Thyroid gland (tissue), 4 donors: ENCODE results near the gene SAPCD1. TPM values are rescaled to one million over a fixed set of nuclear protein-coding genes. Genes with fewer than 3 reads are reported as not detected.
"Not testable (repeated sequence)": the region's sequence is repeated elsewhere in the genome, so short reads cannot be mapped to it uniquely, and the experiment has no call there.

Experiments
- DNase-seq, 2 donors: peaks; one replicate each; pipeline ENCODE4 v3.0.0-alpha.2; 2019
- H3K27ac ChIP-seq, 3 donors: fragments of 200-600 bp; sonication (generic); 1 replicate in 2 of 3; 2 replicates in 1 of 3; pipeline ENCODE4 v1.5.1; 2016 to 2019; ENCODE audit warnings: mild to moderate bottlenecking in 1 of 3, moderate library complexity in 1 of 3
- H3K27me3 ChIP-seq: fragments of 200-600 bp; sonication (generic); one replicate; pipeline ENCODE4 v1.5.1; 2019
- H3K36me3 ChIP-seq, 2 donors: fragments of 200-600 bp; sonication (generic); one replicate each; pipeline ENCODE4 v1.5.1; 2016 to 2019
- H3K4me1 ChIP-seq, 2 donors: fragments of 200-600 bp; sonication (generic); one replicate each; pipeline ENCODE4 v1.5.1; 2017 to 2019
- H3K4me3 ChIP-seq, 3 donors: fragments of 200-600 bp; sonication (generic); replicated peaks in 1 of 3; 1 replicate in 2 of 3; 2 replicates in 1 of 3; pipeline ENCODE4 v1.5.1; 2016; ENCODE audit warnings: mild to moderate bottlenecking in 1 of 3
- H3K9me3 ChIP-seq: fragments of 200-600 bp; sonication (generic); one replicate; pipeline ENCODE4 v1.5.1; 2017
- CTCF ChIP-seq, 6 experiments: fragments of 200-600 bp in 3 of 6; fragments of 450-650 bp in 3 of 6; sonication (generic) in 3 of 6; IDR thresholded peaks; one replicate each; pipeline ENCODE4 v1.5.1; 2016 to 2019; ENCODE audit warnings: antibody characterized with exemption in 6 of 6, mild to moderate bottlenecking in 2 of 6, inconsistent platforms in 1 of 6, moderate library complexity in 1 of 6
- POLR2A ChIP-seq, 2 donors: fragments of 450-650 bp; IDR thresholded peaks; one replicate each; pipeline ENCODE4 v1.6.1; 2017; ENCODE audit warnings: antibody characterized with exemption in 2 of 2, mild to moderate bottlenecking in 2 of 2, moderate library complexity in 1 of 2
- WGBS, 2 donors: methylation state at CpG; one replicate each; pipeline ENCODE4 v1.1.5; 2017; 5-methylcytosine and 5-hydroxymethylcytosine counted together
- intact Hi-C: fragments of 100-400 bp; cut with DNase I; formaldehyde crosslinking; loops from one replicate; pipeline ENCODE4 v1.15.1; 2023
- total RNA-seq, 4 donors: library from RNA; depleted of rRNA; stranded (reverse); fragments of >200 nt; gene quantifications; one replicate each; pipeline ENCODE4 v1.2.3, GENCODE V29; 2016

Gene SAPCD1
- total RNA-seq, 4 donors from 2014 or later = 2.0 to 4.2 (median 3.0) TPM; not detected in 1

GRCh38 chr6:31797588-31797987, 35.1 kb downstream of the SAPCD1 start:
- DNase-seq = no peak
- H3K4me1 ChIP-seq = peaks cover 11 to 14% of the 10 kb centered on the region in 2 donors
- H3K36me3 ChIP-seq = no peaks in the 10 kb centered on the region
- intact Hi-C loops = no loop called here
- WGBS, 2 donors = 71 to 77% methylated on average over 5 of the region's 5 CpGs
- H3K9me3 ChIP-seq = no peaks in the 10 kb centered on the region
- no peak for TF ChIP-seq POLR2A (IDR thresholded peaks at IDR 0.05)
- H3K4me3 ChIP-seq = no peak overlapping the region
- H3K27me3 ChIP-seq = no peaks in the 10 kb centered on the region
- peak overlapping the region in 2 of 3 donors; percentile 10 to 91 for H3K27ac ChIP-seq

GRCh38 chr6:31799781-31800180, 37.3 kb downstream of the SAPCD1 start:
- WGBS, 2 donors = 85 to 87% methylated on average over 12 of the region's 12 CpGs
- no peaks in the 10 kb centered on the region for H3K27me3 ChIP-seq
- H3K4me1 ChIP-seq = peaks cover 7 to 9% of the 10 kb centered on the region in 2 donors
- H3K27ac ChIP-seq = no peak overlapping the region
- no peaks in the 10 kb centered on the region for H3K9me3 ChIP-seq
- no peak overlapping the region for H3K4me3 ChIP-seq
- TF ChIP-seq CTCF (IDR thresholded peaks at IDR 0.05) = no peak
- TF ChIP-seq POLR2A (IDR thresholded peaks at IDR 0.05) = no peak
- DNase-seq = no peak
- intact Hi-C loops = no loop called here
- no peaks in the 10 kb centered on the region for H3K36me3 ChIP-seq

- H3K27ac ChIP-seq, H3K27me3 ChIP-seq, DNase-seq, intact Hi-C loops, H3K4me3 ChIP-seq, H3K9me3 ChIP-seq, H3K36me3 ChIP-seq: not testable (repeated sequence)
- peaks cover 6 to 13% of the 10 kb centered on the region in 2 donors for H3K4me1 ChIP-seq
- 94 to 96% methylated on average over 8 of the region's 8 CpGs for WGBS, 2 donors
These were observed 38.8 kb downstream of the SAPCD1 start for GRCh38 chr6:31801031-31801927.

- H3K27ac ChIP-seq = peak overlapping the region; percentile 85 to 97 (median 93)
- peak overlapping the region; percentile 53 to 66 (median 57) for H3K4me3 ChIP-seq
- H3K9me3 ChIP-seq = no peaks in the 10 kb centered on the region
- H3K4me1 ChIP-seq = peaks cover 4 to 17% of the 10 kb centered on the region in 2 donors
- no peaks in the 10 kb centered on the region for H3K36me3 ChIP-seq
- TF ChIP-seq POLR2A (IDR thresholded peaks at IDR 0.05) = no peak
- TF ChIP-seq CTCF (IDR thresholded peaks at IDR 0.05) = no peak
- WGBS, 2 donors = 15 to 16% methylated on average over 7 of the region's 7 CpGs
- no peaks in the 10 kb centered on the region for H3K27me3 ChIP-seq
- intact Hi-C loops = no loop called here
- no peak for DNase-seq
These were observed 43.5 kb downstream of the SAPCD1 start for GRCh38 chr6:31805939-31806469.

GRCh38 chr6:31806470-31807272, 44.2 kb downstream of the SAPCD1 start, which contains the start of gene LSM2:
Gene LSM2, minus strand, starts transcription at chr6:31806966. Its CDS starts 209 bp downstream, at chr6:31806757.
- Histone ChIP-seq H3K27ac (peak within 1 kb of the TSS; percentile 86 to 97 (median 93)), H3K36me3 (no peaks in the 10 kb centered on the region), H3K4me3 (peak within 1 kb of the TSS; percentile 53 to 66 (median 57)), H3K27me3 (no peaks in the 10 kb centered on the region), H3K9me3 (no peaks in the 10 kb centered on the region), H3K4me1 (peaks cover 4 to 17% of the 10 kb centered on the region in 2 donors)
- TF ChIP-seq CTCF (IDR thresholded peaks at IDR 0.05) (peak in 3 of 6 experiments; percentile 3 to 24 (median 13)), POLR2A (IDR thresholded peaks at IDR 0.05) (peak in 1 of 2 donors; percentile 97)
- WGBS, 2 donors = 1% methylated on average over 47 to 49 of the region's 51 CpGs
- peak; percentile 98 for DNase-seq
- intact Hi-C loops = no loop called here

GRCh38 chr6:31808599-31808998, 46.1 kb downstream of the SAPCD1 start:
- H3K27ac ChIP-seq, H3K4me3 ChIP-seq, H3K9me3 ChIP-seq, H3K27me3 ChIP-seq, H3K36me3 ChIP-seq, DNase-seq, intact Hi-C loops: not testable (repeated sequence)
- H3K4me1 ChIP-seq = peaks cover 7 to 22% of the 10 kb centered on the region in 2 donors
- 92 to 94% methylated on average over 10 of the region's 10 CpGs for WGBS, 2 donors
